OCI-LY7 (cell line): Measurements from ENCODE around the gene JAKMIP2. TPM values are rescaled to one million over a fixed set of nuclear protein-coding genes. Genes with fewer than 3 reads are reported as not detected.

Source experiments
- BruUV-seq: library from RNA; stranded (reverse); fragments of 400-500 nt; replicated peaks from 2 replicates; lab custom pipeline; 2021; lab: Mats Ljungman, UMichigan
- CTCF ChIA-PET: fragments of 300-600 bp; sonication (Branson Sonifier 250); formaldehyde crosslinking; loops from one replicate; lab custom pipeline; 2022; ENCODE audit warnings: antibody characterized with exemption; ENCODE audit not compliant: unreplicated experiment; lab: Charles Lee
- POLR2A ChIA-PET: fragments of 300-600 bp; sonication (Branson Sonifier 250); formaldehyde crosslinking; loops from one replicate; lab custom pipeline; 2022; ENCODE audit warnings: antibody characterized with exemption; lab: Charles Lee
- DNase-seq: peaks from one replicate; pipeline ENCODE4 v3.0.0-alpha.2; 2015; ENCODE audit warnings: low spot score
- H2AFZ ChIP-seq: fragments of 200-600 bp; sonication (generic), shearing (Covaris generic); 2 replicates; pipeline ENCODE4 v1.6.1; 2014; ENCODE audit warnings: mild to moderate bottlenecking, antibody characterized with exemption, low read length, moderate library complexity
- H3K27ac ChIP-seq: fragments of 200-600 bp; sonication (generic); 2 replicates; pipeline ENCODE4 v1.5.1; 2014; ENCODE audit warnings: mixed run types, low read depth, mild to moderate bottlenecking, moderate library complexity, low read length, inconsistent platforms; ENCODE audit not compliant: poor library complexity, severe bottlenecking
- H3K36me3 ChIP-seq: fragments of 200-600 bp; sonication (generic); 2 replicates; pipeline ENCODE4 v1.6.1; 2014; ENCODE audit warnings: mild to moderate bottlenecking, antibody characterized with exemption, low read length, moderate library complexity, mixed read lengths; ENCODE audit not compliant: insufficient read depth
- H3K4me1 ChIP-seq: fragments of 200-600 bp; sonication (generic); 2 replicates; pipeline ENCODE4 v1.5.1; 2014; ENCODE audit warnings: mild to moderate bottlenecking, low read length; ENCODE audit not compliant: insufficient read depth, poor library complexity, severe bottlenecking
- H3K4me2 ChIP-seq: fragments of 200-600 bp; sonication (generic); 2 replicates; pipeline ENCODE4 v1.6.1; 2014; ENCODE audit warnings: mild to moderate bottlenecking, low read length
- H3K4me3 ChIP-seq: fragments of 200-600 bp; sonication (generic); 2 replicates; pipeline ENCODE4 v1.5.1; 2014; ENCODE audit warnings: mild to moderate bottlenecking, low read depth, low read length; ENCODE audit not compliant: poor library complexity, severe bottlenecking
- H3K79me2 ChIP-seq: fragments of 200-600 bp; sonication (generic); 2 replicates; pipeline ENCODE4 v1.6.1; 2016; ENCODE audit warnings: low read depth, mild to moderate bottlenecking, low read length, moderate library complexity, mixed read lengths; ENCODE audit not compliant: insufficient read depth
- H3K9me2 ChIP-seq: fragments of 200-600 bp; sonication (generic); 2 replicates; pipeline ENCODE4 v1.6.1; 2016; ENCODE audit warnings: mild to moderate bottlenecking, low read length, mixed read lengths; ENCODE audit not compliant: insufficient read depth
- H3K9me3 ChIP-seq: fragments of 200-600 bp; sonication (generic); 2 replicates; pipeline ENCODE4 v1.6.1; 2014; ENCODE audit warnings: mild to moderate bottlenecking, mixed run types, low read length, mixed read lengths
- H4K20me1 ChIP-seq: fragments of 200-600 bp; sonication (generic); 2 replicates; pipeline ENCODE4 v1.6.1; 2014; ENCODE audit warnings: mild to moderate bottlenecking, antibody characterized with exemption, low read length, moderate library complexity, mixed read lengths; ENCODE audit not compliant: insufficient read depth
- CTCF ChIP-seq: fragments of 200-600 bp; sonication (generic); conservative IDR thresholded peaks from 2 replicates; pipeline ENCODE4 v1.5.1; 2014; ENCODE audit warnings: mild to moderate bottlenecking, antibody characterized with exemption, low read length, moderate library complexity, mixed read lengths
- EZH2phosphoT487 ChIP-seq: fragments of 200-600 bp; sonication (generic); IDR thresholded peaks from 2 replicates; pipeline ENCODE4 v1.6.1; 2018; ENCODE audit warnings: low read depth, borderline replicate concordance, mild to moderate bottlenecking, mixed run types, antibody characterized with exemption, low read length, moderate library complexity, mixed read lengths
- intact Hi-C: fragments of 100-400 bp; cut with micrococcal nuclease; formaldehyde crosslinking; loops from one replicate; pipeline ENCODE4 v1.10.0; 2022; ENCODE audit not compliant: unreplicated experiment
- total RNA-seq, 2 experiments: library from RNA; depleted of rRNA in 1 of 2; stranded (reverse); fragments of >200 nt in 1 of 2; shearing (Covaris generic) in 1 of 2; gene quantifications; 2 replicates each; pipeline ENCODE4 v1.2.3, GENCODE V29; 2014 to 2022

Gene JAKMIP2
- total RNA-seq, 2 experiments from 2014 or later: 4.0 to 14.5 TPM

GRCh38 chr5:147767048-147767447, 15.5 kb downstream of the JAKMIP2 start:
- no TSS peak for BruUV-seq
- Histone ChIP-seq H3K4me1 (no peaks in the 10 kb centered on the region), H3K9me2 (no peaks in the 10 kb centered on the region), H3K9me3 (no peaks in the 10 kb centered on the region), H3K36me3 (no peaks in the 10 kb centered on the region), H2AFZ (no peak overlapping the region), H3K4me3 (no peak overlapping the region), H3K4me2 (no peak overlapping the region), H4K20me1 (no peaks in the 10 kb centered on the region), H3K27ac (no peak overlapping the region), H3K79me2 (no peaks in the 10 kb centered on the region)
- no peak for DNase-seq
- intact Hi-C loops: no loop called here
- no peak for TF ChIP-seq CTCF
- TF ChIP-seq EZH2phosphoT487: no peak
- ChIA-PET CTCF (no interaction called here), POLR2A (interaction anchor here (1.2 to 2.2 kb wide), 4 partner anchors 9 to 15 kb away, joined by 4 read pairs; partner anchors contain the start of gene JAKMIP2)

GRCh38 chr5:147763791-147764525, 18.6 kb downstream of the JAKMIP2 start:
- intact Hi-C loops: no loop called here
- DNase-seq: no peak
- TF ChIP-seq CTCF (no peak), EZH2phosphoT487 (no peak)
- no TSS peak for BruUV-seq
- Histone ChIP-seq H3K36me3 (no peaks in the 10 kb centered on the region), H3K9me2 (no peaks in the 10 kb centered on the region), H4K20me1 (no peaks in the 10 kb centered on the region; the same call in 1 of the 2 replicates), H3K9me3 (no peaks in the 10 kb centered on the region), H3K27ac (no peak overlapping the region), H2AFZ (no peak overlapping the region), H3K4me2 (no peak overlapping the region), H3K4me3 (no peak overlapping the region), H3K4me1 (no peaks in the 10 kb centered on the region), H3K79me2 (no peaks in the 10 kb centered on the region)
- ChIA-PET POLR2A (interaction anchor here (0.8 kb wide), 1 partner anchor 19 kb away, joined by 3 read pairs; the partner anchor contains the start of gene JAKMIP2), CTCF (no interaction called here)
